A673 (cell line): ENCODE data around the gene RNF125.

Experiments used
- EZH2 ChIP-seq: fragments of 200-600 bp; sonication (generic); IDR thresholded peaks from 2 replicates; pipeline ENCODE4 v1.6.1; 2017; ENCODE audit warnings: borderline replicate concordance, low read depth, mild to moderate bottlenecking, mixed read lengths, antibody characterized with exemption, low read length; ENCODE audit not compliant: poor library complexity, severe bottlenecking
- TF ChIP-seq, protein P1 (sequence below): fragments of 300-800, 200-600 bp; sonication (generic); conservative IDR thresholded peaks from 2 replicates; pipeline ENCODE4 v1.5.1; 2017; ENCODE audit warnings: low read depth, mild to moderate bottlenecking, antibody characterized with exemption, low read length, moderate library complexity, mixed read lengths

GRCh38 chr18:32110005-32110404 lies 91.4 kb downstream of the RNF125 start:
- TF ChIP-seq EZH2 = no peak
- TF ChIP-seq, protein P1, sequence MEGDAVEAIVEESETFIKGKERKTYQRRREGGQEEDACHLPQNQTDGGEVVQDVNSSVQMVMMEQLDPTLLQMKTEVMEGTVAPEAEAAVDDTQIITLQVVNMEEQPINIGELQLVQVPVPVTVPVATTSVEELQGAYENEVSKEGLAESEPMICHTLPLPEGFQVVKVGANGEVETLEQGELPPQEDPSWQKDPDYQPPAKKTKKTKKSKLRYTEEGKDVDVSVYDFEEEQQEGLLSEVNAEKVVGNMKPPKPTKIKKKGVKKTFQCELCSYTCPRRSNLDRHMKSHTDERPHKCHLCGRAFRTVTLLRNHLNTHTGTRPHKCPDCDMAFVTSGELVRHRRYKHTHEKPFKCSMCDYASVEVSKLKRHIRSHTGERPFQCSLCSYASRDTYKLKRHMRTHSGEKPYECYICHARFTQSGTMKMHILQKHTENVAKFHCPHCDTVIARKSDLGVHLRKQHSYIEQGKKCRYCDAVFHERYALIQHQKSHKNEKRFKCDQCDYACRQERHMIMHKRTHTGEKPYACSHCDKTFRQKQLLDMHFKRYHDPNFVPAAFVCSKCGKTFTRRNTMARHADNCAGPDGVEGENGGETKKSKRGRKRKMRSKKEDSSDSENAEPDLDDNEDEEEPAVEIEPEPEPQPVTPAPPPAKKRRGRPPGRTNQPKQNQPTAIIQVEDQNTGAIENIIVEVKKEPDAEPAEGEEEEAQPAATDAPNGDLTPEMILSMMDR = no peak
